Measurements from ENCODE around the gene GLB1L2.
"Not testable (repeated sequence)": the region's sequence is repeated elsewhere in the genome, so short reads cannot be mapped to it uniquely, and the experiment has no call there.

GLB1L2 gene

DNA sequence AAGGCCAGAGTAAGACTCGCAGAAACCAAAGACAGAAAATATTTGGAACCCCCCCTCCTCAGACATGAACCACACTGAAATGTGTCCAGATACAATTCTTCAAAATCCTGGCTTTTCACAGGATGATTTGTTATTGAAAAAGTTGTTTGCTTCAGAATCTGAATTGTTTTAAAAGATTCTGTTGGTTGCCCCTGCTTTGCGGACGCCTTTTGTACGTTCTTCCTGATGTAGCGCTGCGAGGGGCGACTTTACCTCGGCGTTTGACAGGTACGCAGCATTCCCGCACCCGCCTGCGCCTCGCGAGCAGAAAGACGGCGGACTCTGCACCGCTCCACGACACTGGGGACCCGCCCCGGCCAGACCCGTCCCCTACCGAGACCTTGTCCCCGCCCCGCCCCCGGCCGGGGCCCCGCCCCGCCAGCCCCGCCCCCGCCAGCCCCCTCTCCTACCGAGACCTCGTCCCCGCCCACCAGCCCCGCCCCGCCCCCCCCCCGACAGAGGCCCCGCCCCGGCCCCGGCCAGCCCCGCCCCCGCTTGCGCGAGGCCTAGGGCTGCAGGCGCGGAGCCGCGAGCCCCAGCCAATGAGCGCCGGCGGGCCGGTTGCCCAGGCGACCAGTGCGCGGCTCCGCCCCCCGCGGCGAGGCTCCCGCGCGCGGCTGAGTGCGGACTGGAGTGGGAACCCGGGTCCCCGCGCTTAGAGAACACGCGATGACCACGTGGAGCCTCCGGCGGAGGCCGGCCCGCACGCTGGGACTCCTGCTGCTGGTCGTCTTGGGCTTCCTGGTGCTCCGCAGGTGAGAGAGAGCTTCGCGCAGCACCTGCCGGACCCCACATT lies at the start of gene GLB1L2:
Gene GLB1L2 (plus strand): TSS at position 635 of the 835 bp plus-strand sequence. CDS start 74 bp downstream, at position 709.
- peak within 1 kb of the TSS; percentile 69 for H3K27ac ChIP-seq
- TF ChIP-seq CTCF (conservative IDR thresholded peaks at IDR 0.05), result no peak

GRCh38 chr11:134282121-134283045 lies 49.4 kb upstream of the GLB1L2 start:
- no peak overlapping the region for H3K27ac ChIP-seq
- TF ChIP-seq CTCF (conservative IDR thresholded peaks at IDR 0.05), result no peak

DNA sequence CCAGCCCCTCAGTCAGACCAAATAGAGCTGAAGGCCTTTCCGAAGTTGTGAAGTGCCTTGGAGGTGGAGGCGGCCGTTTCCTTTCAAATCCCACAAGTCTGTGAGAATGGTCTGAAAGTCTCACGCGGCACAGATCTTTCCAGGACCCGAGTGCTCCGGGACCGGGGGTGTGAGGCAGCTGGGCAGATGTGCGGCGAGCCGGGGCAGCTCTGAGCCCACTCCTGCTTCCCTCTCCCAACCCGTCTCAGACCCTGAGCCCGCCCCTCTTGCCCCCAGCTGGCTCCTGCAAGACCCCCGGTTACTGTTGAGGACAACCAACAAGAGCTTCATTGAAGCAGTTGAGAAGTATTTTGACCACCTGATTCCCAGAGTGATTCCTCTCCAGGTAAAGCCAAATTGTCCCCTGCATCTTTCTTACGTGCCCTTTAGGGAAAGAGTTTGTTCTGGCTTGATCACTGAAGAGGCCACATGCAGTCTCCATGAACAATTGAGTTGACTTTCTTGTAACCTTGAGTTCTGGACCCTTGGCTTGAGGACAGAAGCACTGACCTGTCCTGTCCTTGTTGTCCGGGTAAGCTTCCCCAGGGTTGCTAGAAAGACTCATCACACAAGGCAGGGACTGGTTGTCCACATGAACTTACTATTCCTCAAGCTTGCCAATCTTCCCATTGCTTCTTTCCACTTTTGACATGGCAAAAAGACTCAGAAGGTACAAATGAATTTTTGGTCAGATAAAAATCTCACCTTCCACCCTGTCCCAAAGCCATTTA lies 48.1 kb upstream of the GLB1L2 start:
- H3K27ac ChIP-seq, result no peak overlapping the region
- no peak for TF ChIP-seq CTCF (conservative IDR thresholded peaks at IDR 0.05)

- not testable (repeated sequence) for H3K27ac ChIP-seq
These were observed 47.4 kb upstream of the GLB1L2 start for GRCh38 chr11:134284349-134284748.

DNA sequence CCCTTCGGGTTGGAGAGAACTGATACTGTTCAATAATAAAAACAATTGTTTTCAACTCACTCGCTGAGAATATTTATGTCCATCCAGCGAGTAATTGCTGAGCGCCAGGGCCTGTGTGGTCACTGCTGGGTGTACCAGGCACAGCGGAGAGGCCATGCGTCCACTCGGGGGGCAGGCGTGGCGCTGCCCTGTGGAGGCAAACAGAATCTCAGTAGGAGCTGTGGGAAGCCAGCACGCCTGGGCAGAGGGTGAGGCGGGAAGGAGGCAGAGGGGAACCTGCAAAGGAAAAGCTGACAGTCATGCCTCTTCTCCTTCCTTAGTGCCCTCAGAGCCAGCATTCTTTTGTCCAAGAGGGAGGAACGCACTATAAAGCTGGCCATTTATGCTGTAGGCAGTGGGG lies 44.2 kb upstream of the GLB1L2 start:
- TF ChIP-seq CTCF (conservative IDR thresholded peaks at IDR 0.05), result no peak
- no peak overlapping the region for H3K27ac ChIP-seq

DNA sequence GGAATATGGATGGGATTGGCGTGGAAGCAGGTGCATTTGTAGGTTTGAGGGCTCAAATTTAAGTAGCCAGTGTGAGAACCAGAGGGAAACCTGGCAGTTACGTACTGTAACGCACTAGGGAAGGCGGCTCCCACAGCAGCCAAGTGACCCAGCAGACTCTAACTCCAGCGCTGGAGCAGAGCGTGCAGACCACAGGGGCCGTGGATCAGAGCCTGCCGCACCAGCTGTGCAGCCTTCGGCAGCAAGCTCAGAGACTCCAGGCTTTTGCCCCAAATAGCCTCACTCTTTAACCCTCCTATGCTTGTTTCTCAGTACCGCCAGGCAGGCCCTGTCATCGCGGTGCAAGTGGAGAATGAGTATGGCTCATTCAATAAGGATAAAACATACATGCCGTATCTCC lies 43.3 kb upstream of the GLB1L2 start:
- no peak for TF ChIP-seq CTCF (conservative IDR thresholded peaks at IDR 0.05)
- no peak overlapping the region for H3K27ac ChIP-seq

DNA sequence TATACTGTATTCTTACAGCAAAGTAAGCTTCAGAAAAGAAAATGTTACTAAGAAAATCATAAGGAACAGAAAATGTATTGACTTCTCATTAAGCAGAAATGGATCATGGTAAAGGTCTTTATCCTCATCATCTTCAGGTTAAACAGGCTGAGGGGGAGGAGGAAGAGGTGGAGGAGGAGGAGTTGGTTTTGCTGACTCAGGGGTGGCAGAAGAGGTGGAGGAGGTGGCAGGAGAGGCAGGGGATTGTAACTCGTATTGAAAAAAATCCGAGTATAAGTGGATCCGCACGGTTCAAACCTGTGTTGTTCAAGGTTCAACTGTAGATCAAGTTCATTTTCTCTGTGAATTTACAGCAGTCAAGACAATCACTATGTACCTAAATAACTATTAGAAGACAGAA lies 42.6 kb upstream of the GLB1L2 start:
- TF ChIP-seq CTCF (conservative IDR thresholded peaks at IDR 0.05), result no peak
- no peak overlapping the region for H3K27ac ChIP-seq

All from VCaP (cell line).